Activated naive CD8-positive, alpha-beta T cell (primary cell): ENCODE data around the gene CLEC6A.
"Not testable (repeated sequence)": the region's sequence is repeated elsewhere in the genome, so short reads cannot be mapped to it uniquely, and the experiment has no call there.

Source experiments
- H3K27ac Mint-ChIP-seq: one replicate; pipeline ENCODE4 v1.8.0; 2021; ENCODE audit warnings: mixed read lengths
- H3K27me3 Mint-ChIP-seq: one replicate; pipeline ENCODE4 v1.8.0; 2021; ENCODE audit warnings: mixed read lengths
- H3K36me3 Mint-ChIP-seq: one replicate; pipeline ENCODE4 v1.8.0; 2021; ENCODE audit warnings: mixed read lengths
- H3K4me1 Mint-ChIP-seq: one replicate; pipeline ENCODE4 v1.8.0; 2021; ENCODE audit warnings: low read depth, mixed read lengths
- H3K4me3 Mint-ChIP-seq: one replicate; pipeline ENCODE4 v1.8.0; 2021; ENCODE audit warnings: mild to moderate bottlenecking, mixed read lengths
- H3K9me3 Mint-ChIP-seq: one replicate; pipeline ENCODE4 v1.8.0; 2021; ENCODE audit warnings: low read depth, mixed read lengths

CLEC6A gene

DNA sequence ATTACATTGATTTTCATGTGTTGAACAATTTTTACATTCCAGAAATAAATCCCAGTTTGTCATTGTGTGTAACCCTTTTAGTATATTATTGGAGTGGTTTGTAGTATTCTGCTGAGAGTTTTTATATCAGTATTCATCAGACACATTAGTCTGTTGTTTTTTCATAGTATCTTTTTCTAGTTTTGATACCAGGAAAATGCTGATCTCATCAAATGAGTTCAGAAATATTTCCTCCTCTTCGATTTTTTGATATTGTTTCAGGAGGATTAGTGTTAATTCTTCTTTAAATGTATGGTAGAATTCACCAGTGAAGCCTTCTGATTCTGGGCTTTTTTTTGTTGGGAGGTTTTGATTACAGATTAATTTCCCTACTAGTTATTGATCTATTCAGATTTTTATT is 15.3 kb downstream of the CLEC6A start:
- Mint-ChIP-seq H3K36me3 (peaks cover 13% of the 10 kb centered on the region), H3K4me1 (no peaks in the 10 kb centered on the region), H3K9me3 (peaks cover 18% of the 10 kb centered on the region), H3K4me3 (no peak overlapping the region), H3K27ac (no peak overlapping the region), H3K27me3 (peaks cover 11% of the 10 kb centered on the region)

DNA sequence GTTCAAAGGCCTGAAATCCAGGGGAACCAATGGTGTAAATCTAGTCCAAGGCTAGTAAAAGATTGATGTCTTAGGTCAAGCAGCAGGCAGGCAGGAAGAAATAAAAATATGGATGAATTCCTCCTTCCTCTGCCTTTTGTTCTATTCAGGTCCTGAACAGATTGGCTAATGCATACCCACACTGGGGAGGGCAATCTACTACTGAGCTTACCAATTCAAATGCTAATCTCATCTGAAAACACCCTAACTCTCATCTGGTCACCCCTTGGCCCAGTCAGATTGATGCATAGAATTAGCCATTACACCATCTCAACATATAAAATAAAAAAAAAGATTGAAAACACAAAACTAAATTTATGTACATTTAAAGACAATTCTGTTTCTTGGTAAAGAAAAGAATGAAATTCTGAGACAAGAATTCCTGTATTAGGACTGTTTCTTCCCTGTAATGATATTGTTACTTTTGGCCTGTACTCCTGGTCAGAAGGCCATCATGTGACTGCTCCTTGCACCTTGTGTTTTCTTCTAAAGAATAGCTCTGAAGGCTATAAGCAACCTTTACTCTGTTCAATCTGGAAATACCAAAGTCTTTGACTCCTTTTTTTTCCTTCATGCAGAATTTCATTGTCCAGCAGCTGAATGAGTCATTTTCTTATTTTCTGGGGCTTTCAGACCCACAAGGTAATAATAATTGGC is 19.9 kb downstream of the CLEC6A start:
- Mint-ChIP-seq H3K9me3 (no peaks in the 10 kb centered on the region), H3K4me3 (no peak overlapping the region), H3K4me1 (no peaks in the 10 kb centered on the region), H3K27me3 (peaks cover 7% of the 10 kb centered on the region), H3K36me3 (no peaks in the 10 kb centered on the region), H3K27ac (no peak overlapping the region)

DNA sequence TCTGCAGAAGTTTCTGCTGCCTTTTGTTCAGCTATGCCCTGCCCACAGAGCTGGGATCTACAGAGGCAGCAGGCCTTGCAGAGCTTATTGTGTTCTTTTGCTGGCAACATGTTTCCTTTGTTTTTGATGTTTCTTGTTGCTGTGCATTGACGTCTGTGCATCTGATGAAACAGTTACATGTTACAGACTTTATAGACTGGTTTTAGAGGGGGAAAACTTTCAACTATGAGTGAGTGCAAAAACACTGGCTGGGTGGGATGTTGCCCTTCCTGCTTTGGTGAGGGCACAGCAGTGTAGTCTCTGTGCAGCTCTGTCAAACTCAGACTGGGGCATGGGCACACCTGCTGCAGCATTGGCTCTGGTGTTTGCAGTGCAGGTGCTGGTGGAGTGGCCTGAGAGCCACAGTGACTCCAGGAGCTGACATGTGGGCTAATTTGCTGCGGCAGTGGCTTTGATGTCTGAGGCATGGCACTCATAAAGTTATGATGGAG is 26.9 kb downstream of the CLEC6A start:
- Mint-ChIP-seq H3K27me3 (peaks cover 3% of the 10 kb centered on the region), H3K27ac (no peak overlapping the region), H3K36me3 (peaks cover 4% of the 10 kb centered on the region), H3K4me1 (peaks cover 15% of the 10 kb centered on the region), H3K4me3 (no peak overlapping the region), H3K9me3 (no peaks in the 10 kb centered on the region)

DNA sequence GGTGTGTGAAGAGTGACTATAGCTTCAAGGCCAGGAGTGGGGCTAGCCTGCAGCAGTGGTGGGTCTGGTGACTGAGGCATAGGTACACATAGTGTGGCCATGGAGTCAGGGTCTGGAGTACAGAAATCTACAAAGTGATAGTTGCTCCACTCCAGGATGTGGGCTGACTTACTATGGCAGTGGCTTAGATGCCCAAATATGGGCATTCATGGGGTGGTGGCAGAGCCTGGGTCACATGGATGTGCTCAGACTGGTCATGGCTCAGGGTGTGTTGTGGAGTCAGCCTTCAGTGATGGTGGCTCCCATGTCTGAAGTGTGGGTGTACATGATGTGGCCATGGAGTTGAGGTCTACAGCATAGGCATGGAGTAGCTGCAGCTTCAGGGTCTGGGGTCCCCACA is 27.3 kb downstream of the CLEC6A start:
- no peak overlapping the region for H3K4me3 Mint-ChIP-seq
- H3K27ac Mint-ChIP-seq = no peak overlapping the region
- peaks cover 4% of the 10 kb centered on the region for H3K36me3 Mint-ChIP-seq
- H3K9me3 Mint-ChIP-seq = no peaks in the 10 kb centered on the region
- H3K4me1 Mint-ChIP-seq = peaks cover 15% of the 10 kb centered on the region
- peaks cover 2% of the 10 kb centered on the region for H3K27me3 Mint-ChIP-seq

DNA sequence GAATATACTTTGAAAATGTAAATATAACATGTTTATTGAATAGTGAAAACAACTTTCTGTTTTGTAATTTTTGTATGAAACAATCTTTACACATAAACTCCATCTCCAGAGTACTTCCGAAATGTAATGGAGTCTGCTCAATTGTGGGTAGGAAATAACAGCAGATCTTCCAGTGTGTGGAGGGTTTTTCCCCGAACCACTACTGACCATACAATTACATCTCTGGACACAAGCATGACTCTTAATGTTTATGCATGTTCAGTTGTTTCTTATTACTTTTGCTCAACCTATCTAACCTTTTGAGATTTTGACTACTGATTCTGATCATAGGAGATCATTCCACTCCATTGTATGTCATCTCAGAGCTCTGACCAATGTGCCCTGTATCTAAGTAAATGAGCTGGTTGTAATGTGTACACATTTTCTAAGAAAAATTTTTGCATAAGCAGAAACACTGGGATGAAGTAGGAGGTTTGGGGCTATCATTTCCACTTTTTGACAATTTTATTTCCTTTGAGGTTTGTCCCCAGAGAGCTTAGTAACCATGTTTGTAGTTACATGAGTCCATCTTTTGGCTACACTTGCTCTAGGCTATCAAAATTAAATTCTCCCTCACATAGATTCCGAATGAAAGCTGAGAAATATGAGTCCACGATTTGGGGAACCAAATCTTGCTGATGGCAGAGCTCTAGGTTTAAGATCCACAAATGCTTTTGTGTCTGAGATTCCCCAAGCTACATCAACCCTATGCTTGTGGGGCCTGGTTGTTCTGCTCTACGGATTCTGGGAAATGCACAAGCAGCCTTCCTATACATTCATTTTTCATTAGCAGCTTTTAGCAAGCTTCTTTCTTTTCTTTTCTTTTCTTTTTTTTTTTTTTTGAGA is 36.1 kb downstream of the CLEC6A start:
- H3K27me3 Mint-ChIP-seq = no peaks in the 10 kb centered on the region
- H3K4me1 Mint-ChIP-seq = peaks cover 28% of the 10 kb centered on the region
- H3K27ac Mint-ChIP-seq = peak overlapping the region; percentile 84
- peaks cover 2% of the 10 kb centered on the region for H3K36me3 Mint-ChIP-seq
- no peaks in the 10 kb centered on the region for H3K9me3 Mint-ChIP-seq
- no peak overlapping the region for H3K4me3 Mint-ChIP-seq

DNA sequence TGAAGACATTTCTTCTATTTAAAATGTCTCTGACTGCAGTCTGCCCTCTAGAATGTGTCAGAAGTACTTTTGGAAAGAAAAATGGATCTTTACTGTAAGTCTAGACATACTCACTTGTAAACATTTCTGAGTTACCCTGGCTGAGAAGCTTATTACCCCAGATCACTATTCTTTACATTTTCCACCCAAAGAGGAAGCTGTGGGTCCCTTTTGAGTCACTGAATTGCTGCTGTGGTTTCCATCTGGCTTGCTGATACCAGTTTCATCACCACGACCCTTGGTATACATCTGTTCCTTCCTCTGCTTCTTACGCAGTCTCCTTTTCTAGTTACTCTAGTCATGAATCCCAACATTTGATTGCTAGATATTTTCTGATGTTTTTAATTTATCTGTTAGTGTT is 37.3 kb downstream of the CLEC6A start:
- peaks cover 28% of the 10 kb centered on the region for H3K4me1 Mint-ChIP-seq
- H3K27ac Mint-ChIP-seq = peak overlapping the region; percentile 84
- H3K27me3 Mint-ChIP-seq = no peaks in the 10 kb centered on the region
- H3K9me3 Mint-ChIP-seq = no peaks in the 10 kb centered on the region
- peaks cover 2% of the 10 kb centered on the region for H3K36me3 Mint-ChIP-seq
- peak overlapping the region; percentile 56 for H3K4me3 Mint-ChIP-seq

DNA sequence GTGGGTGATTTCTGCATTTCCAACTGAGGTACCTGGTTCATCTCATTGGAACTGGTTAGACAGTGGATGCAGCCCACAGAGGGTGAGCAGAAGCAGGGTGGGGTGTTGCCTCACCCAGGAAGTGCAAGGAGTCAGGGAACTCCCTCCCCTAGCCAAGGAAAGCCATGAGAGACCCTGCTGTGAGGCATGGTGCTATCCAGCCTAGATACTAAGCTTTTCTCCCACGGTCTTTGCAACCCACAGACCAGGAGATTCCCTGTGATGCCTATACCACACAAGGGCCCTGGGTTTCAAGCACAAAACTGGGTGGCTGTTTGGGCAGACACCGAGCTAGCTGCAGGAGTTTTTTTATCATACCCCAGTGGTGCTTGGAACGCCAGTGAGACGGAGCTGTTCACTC is 39.9 kb downstream of the CLEC6A start:
- H3K36me3 Mint-ChIP-seq, H3K27me3 Mint-ChIP-seq, H3K9me3 Mint-ChIP-seq, H3K4me3 Mint-ChIP-seq, H3K27ac Mint-ChIP-seq: not testable (repeated sequence)
- peaks cover 28% of the 10 kb centered on the region for H3K4me1 Mint-ChIP-seq

DNA sequence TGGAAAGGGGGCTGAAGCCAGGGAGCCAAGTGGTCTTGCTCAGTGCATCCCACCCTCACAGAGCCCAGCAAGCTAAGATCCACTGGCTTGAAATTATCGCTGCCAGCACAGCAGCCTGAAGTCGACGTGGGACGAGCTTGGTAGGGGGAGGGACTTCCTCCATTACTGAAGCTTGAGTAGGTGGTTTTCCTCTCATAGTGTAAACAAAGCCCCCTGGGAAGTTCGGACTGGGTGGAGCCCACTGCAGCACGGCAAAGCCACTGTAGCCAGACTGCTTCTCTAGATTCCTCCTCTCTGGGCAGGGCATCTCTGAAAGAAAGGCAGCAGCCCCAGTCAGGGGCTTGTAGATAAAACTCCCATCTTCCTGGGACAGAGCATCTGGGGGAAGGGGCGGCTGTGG is 40.3 kb downstream of the CLEC6A start:
- not testable (repeated sequence) for H3K27me3 Mint-ChIP-seq, H3K27ac Mint-ChIP-seq, H3K36me3 Mint-ChIP-seq, H3K9me3 Mint-ChIP-seq, H3K4me3 Mint-ChIP-seq
- H3K4me1 Mint-ChIP-seq = peaks cover 29% of the 10 kb centered on the region

DNA sequence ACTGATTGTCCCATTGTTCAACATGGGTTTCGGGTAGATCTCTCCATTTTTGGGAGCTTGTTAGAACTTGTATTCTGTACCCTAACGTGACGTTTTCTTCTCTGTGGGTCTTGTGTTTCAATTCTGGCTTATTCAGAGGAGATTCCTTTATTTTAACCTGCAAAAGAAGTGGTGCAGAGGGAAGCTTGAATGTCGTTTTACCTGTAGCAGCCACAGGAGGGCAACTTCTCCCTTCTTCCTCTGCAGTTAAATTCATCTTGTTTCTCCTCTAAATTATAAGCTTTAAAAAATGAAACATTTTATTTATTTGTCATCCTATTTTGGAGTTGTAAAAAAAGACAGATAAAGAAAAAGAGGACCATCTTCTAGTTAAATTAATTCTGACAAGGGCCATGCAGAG is 43.9 kb downstream of the CLEC6A start:
- H3K27me3 Mint-ChIP-seq = peaks cover 5% of the 10 kb centered on the region
- no peaks in the 10 kb centered on the region for H3K36me3 Mint-ChIP-seq
- H3K9me3 Mint-ChIP-seq = no peaks in the 10 kb centered on the region
- peaks cover 9% of the 10 kb centered on the region for H3K4me1 Mint-ChIP-seq
- H3K27ac Mint-ChIP-seq = no peak overlapping the region
- no peak overlapping the region for H3K4me3 Mint-ChIP-seq

DNA sequence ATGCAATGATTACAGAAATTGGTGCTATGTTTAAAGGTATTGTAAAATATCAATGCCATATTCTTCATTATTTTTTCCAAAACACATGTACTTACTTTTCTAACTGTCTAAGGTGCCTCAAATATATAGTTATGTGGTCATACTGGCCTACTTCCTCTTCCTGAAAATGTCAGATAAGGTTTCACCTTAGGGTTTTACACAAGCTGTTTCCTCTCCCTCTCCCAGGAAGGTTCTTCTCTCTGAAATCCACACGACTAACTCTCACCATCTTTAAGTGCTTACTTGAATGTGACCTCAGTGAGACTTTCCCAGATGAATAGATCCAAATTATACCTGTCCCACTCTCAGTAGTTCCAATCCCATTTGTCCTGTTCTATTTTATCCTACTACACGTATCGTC is 46.0 kb downstream of the CLEC6A start:
- H3K27ac Mint-ChIP-seq = no peak overlapping the region
- no peak overlapping the region for H3K4me3 Mint-ChIP-seq

DNA sequence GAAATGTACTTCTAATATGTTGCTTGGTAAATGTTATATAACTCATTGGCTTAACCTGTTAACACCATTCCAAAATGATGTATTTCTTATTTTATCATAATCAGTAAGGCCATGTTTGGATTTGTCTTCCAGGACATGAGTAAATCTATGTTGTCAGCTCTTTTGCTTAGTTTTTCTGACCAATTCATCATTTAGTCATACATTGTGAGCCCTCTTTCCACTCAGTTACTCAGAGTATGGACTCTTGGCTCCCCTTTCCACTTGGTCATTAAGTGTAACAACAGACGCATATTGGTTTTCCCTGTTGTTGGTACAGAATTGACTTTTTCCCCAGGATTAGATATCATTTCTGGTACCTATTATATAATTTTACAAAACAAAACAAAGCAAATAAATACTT is 48.6 kb downstream of the CLEC6A start:
- Mint-ChIP-seq H3K36me3 (peaks cover 5% of the 10 kb centered on the region), H3K4me1 (peaks cover 8% of the 10 kb centered on the region), H3K27ac (no peak overlapping the region), H3K9me3 (no peaks in the 10 kb centered on the region), H3K27me3 (peaks cover 3% of the 10 kb centered on the region), H3K4me3 (no peak overlapping the region)

More for the DNA sequence above, 46.0 kb downstream of the CLEC6A start:
- H3K36me3 Mint-ChIP-seq = no peaks in the 10 kb centered on the region
- H3K9me3 Mint-ChIP-seq = no peaks in the 10 kb centered on the region
- peaks cover 8% of the 10 kb centered on the region for H3K4me1 Mint-ChIP-seq
- peaks cover 5% of the 10 kb centered on the region for H3K27me3 Mint-ChIP-seq

DNA sequence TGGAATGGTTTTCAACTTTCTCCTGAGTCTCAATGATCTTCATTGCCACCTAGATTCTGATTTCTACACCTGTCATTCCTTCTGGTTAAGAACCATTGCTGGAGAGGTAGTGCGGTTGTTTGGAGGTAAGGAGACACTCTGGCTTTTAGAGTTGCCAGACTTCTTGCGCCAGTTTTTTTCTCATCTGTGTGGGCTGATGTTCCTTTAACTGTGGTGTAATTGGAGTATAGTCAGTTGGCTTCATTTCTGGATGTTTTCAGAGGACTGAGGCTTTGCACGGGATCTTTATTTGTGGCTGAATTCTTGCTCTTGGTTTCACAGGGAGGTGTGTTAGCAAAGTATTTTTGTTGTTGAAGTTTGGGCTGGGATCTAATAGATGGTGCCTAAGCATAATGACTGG is 51.8 kb downstream of the CLEC6A start:
- Mint-ChIP-seq H3K27ac (no peak overlapping the region), H3K36me3 (peaks cover 5% of the 10 kb centered on the region), H3K4me1 (no peaks in the 10 kb centered on the region), H3K9me3 (no peaks in the 10 kb centered on the region), H3K27me3 (peaks cover 2% of the 10 kb centered on the region), H3K4me3 (no peak overlapping the region)

DNA sequence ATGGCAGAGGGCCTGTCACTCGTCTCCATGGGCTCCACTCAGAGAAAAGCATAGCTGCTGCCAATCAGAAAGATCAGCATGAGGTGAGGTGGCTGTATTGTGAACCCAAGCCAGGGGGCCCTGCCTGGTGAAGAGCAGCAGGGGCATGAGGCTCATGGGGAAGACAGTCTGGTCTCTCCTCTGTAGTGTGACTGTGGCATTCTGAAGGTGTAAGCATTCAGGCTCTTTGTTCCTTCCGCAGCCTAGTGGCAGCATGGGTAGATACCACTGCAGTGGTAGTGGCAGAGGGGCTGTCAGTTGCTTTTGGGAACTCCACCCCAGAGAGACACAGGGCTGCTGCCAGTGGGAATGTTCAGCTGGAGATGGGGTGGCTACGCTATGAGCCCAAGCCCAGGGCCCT is 52.5 kb downstream of the CLEC6A start:
- Mint-ChIP-seq H3K4me1 (no peaks in the 10 kb centered on the region), H3K9me3 (no peaks in the 10 kb centered on the region), H3K27ac (no peak overlapping the region), H3K27me3 (peaks cover 3% of the 10 kb centered on the region), H3K4me3 (no peak overlapping the region), H3K36me3 (peaks cover 5% of the 10 kb centered on the region)

DNA sequence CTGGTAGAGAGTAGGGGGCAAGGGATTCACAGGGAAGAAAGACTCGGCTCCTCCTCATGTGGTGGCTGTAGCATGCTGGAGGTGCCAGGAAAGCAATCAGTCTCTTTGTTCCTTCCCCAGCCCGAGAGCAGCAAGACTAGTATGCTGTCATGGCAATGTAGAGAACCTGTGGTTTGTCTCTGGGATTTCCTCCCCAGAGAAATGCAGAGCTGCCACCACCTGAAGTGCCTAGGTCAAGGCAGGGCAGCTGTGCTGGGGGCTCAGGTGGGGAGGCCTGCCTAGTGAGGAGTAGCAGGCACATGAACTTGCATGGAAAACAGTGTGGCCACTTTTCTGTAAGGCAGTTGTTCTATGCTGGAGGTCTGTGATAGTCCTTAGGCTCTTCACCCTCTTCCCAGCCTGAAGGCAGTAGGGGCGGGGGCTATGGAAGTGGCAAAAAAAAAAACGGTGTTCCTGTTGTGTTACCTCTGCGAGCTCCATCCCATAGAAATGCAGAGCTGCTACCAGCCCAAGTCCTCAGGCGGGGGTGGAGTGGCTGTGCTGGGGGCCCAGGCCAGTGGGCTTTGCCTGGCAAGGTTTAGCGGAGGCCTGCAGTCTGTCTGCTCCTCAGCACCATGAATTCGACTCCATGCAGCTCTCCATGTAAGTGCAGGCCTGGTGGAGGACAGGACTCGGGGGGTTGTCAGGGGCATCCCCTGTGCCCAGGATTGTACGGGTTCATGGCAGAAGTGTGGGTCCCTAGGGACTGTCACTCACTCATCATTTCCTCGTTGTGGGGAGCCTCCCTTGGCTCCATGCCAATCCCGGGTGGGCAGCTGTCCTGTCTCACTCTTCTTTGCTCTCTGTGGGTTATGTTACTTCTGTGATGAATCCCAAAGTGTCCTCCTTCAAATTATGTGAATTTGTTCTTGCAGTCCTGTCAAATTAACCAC is 53.4 kb downstream of the CLEC6A start:
- Mint-ChIP-seq H3K27me3 (peaks cover 7% of the 10 kb centered on the region), H3K36me3 (peaks cover 5% of the 10 kb centered on the region), H3K27ac (no peak overlapping the region), H3K4me1 (peaks cover 4% of the 10 kb centered on the region), H3K4me3 (no peak overlapping the region), H3K9me3 (no peaks in the 10 kb centered on the region)

DNA sequence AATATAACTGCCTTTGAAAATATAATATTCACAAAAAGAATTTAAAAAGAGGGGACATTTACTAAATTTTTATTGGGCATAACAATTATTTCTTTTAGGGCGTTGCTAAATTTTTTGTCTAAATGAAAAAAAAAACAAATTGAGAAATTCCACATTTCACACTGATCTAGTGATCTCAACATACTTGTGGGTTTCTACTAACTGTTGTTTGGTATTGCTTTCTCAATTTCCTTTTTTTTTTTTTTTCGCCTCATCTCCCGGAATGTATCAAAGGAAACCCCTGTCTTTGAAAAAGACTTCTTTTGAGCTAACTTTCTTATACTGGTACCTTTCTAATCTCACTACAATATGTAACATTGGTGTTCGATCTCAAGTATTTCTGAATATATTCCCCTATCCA is 57.5 kb downstream of the CLEC6A start, which contains the start of gene CLEC4D:
CLEC4D (plus strand) TSS at position 248 of the 400 bp plus-strand sequence. CDS start 230 bp downstream, outside the sequence.
- H3K4me1 Mint-ChIP-seq = peaks cover 4% of the 10 kb centered on the region
- H3K9me3 Mint-ChIP-seq = no peaks in the 10 kb centered on the region
- H3K27me3 Mint-ChIP-seq = peaks cover 14% of the 10 kb centered on the region
- no peaks in the 10 kb centered on the region for H3K36me3 Mint-ChIP-seq
- no peak within 1 kb of the TSS for H3K27ac Mint-ChIP-seq
- H3K4me3 Mint-ChIP-seq = no peak within 1 kb of the TSS
